Loucy (cell line): ENCODE measurements around the gene SUN1.
A peak's percentile ranks its signal among the peaks of the same experiment; 100 is the strongest.
"Not testable (repeated sequence)": the region's sequence is repeated elsewhere in the genome, so short reads cannot be mapped to it uniquely, and the experiment has no call there.

Experiments used
- H2AFZ ChIP-seq: fragments of 200-600 bp; sonication (generic); 2 replicates; pipeline ENCODE4 v1.6.0; 2016; ENCODE audit warnings: antibody characterized with exemption, mild to moderate bottlenecking, low read length, moderate library complexity
- H3F3A ChIP-seq: fragments of 200-600 bp; 2 replicates; pipeline ENCODE4 v1.6.0; 2016; ENCODE audit warnings: antibody characterized with exemption, low read depth, mild to moderate bottlenecking
- H3K27me3 ChIP-seq: fragments of 200-600 bp; sonication (generic); 2 replicates; pipeline ENCODE4 v1.6.1; 2014; ENCODE audit warnings: low read length, mild to moderate bottlenecking; ENCODE audit not compliant: insufficient read depth, poor library complexity, severe bottlenecking
- H3K36me3 ChIP-seq: fragments of 200-600 bp; sonication (generic); 2 replicates; pipeline ENCODE4 v1.6.1; 2016; ENCODE audit warnings: low read length; ENCODE audit not compliant: insufficient read depth
- H3K4me1 ChIP-seq: fragments of 200-600 bp; sonication (generic); 2 replicates; pipeline ENCODE4 v1.5.1; 2014; ENCODE audit warnings: low read length, mild to moderate bottlenecking; ENCODE audit not compliant: insufficient read depth, poor library complexity, severe bottlenecking
- H3K4me2 ChIP-seq: fragments of 200-600 bp; sonication (generic); 2 replicates; pipeline ENCODE4 v1.6.0; 2014; ENCODE audit warnings: antibody characterized with exemption, low read length, low read depth, mild to moderate bottlenecking; ENCODE audit not compliant: poor library complexity, severe bottlenecking
- H3K4me3 ChIP-seq: fragments of 200-600 bp; sonication (generic); 2 replicates; pipeline ENCODE4 v1.5.1; 2014; ENCODE audit warnings: low read length, mild to moderate bottlenecking, mixed read lengths; ENCODE audit not compliant: poor library complexity, severe bottlenecking
- H3K79me2 ChIP-seq: fragments of 200-600 bp; sonication (generic); 2 replicates; pipeline ENCODE4 v1.6.1; 2014; ENCODE audit warnings: low read length; ENCODE audit not compliant: insufficient read depth
- H3K9ac ChIP-seq: fragments of 200-600 bp; sonication (generic); 2 replicates; pipeline ENCODE4 v1.6.0; 2014; ENCODE audit warnings: mild to moderate bottlenecking, low read depth, low read length, moderate library complexity; ENCODE audit not compliant: poor library complexity, severe bottlenecking
- H3K9me2 ChIP-seq: fragments of 200-600 bp; sonication (generic); replicated peaks from 2 replicates; pipeline ENCODE4 v1.6.1; 2016; ENCODE audit warnings: low read depth, low read length, mixed read lengths
- H3K9me3 ChIP-seq: fragments of 200-600 bp; sonication (generic); 2 replicates; pipeline ENCODE4 v1.6.1; 2014; ENCODE audit warnings: mild to moderate bottlenecking, antibody characterized with exemption, low read length, low read depth; ENCODE audit not compliant: insufficient read depth
- H4K20me1 ChIP-seq: fragments of 200-600 bp; sonication (generic); 2 replicates; pipeline ENCODE4 v1.6.0; 2014; ENCODE audit warnings: antibody characterized with exemption, low read length, mild to moderate bottlenecking; ENCODE audit not compliant: insufficient read depth, poor library complexity, severe bottlenecking
- EZH2phosphoT487 ChIP-seq: fragments of 200-600 bp; IDR thresholded peaks from 2 replicates; pipeline ENCODE4 v1.6.1; 2018; ENCODE audit warnings: antibody characterized with exemption, mild to moderate bottlenecking, moderate library complexity, borderline replicate concordance
- TF ChIP-seq, protein P1 (sequence below): fragments of 200-600 bp; sonication (generic); conservative IDR thresholded peaks from 2 replicates; pipeline ENCODE4 v1.5.1; 2014; ENCODE audit warnings: mild to moderate bottlenecking, antibody characterized with exemption, low read length

The SUN1 gene

GRCh38 chr7:923108-924041 is 91.1 kb downstream of the SUN1 start:
- Histone ChIP-seq H3K27me3 (no peaks in the 10 kb centered on the region), H3K9me2 (no peaks in the 10 kb centered on the region), H3K36me3 (no peaks in the 10 kb centered on the region), H3K9me3 (no peaks in the 10 kb centered on the region), H3K4me2 (peak overlapping the region; percentile 94), H3F3A (no peaks in the 10 kb centered on the region), H3K4me3 (peak overlapping the region; percentile 86), H4K20me1 (no peaks in the 10 kb centered on the region), H3K4me1 (peaks cover 40% of the 10 kb centered on the region), H2AFZ (no peak overlapping the region; the same call in 1 of the 2 replicates), H3K79me2 (peaks cover 6% of the 10 kb centered on the region; the same call in 1 of the 2 replicates), H3K9ac (peak overlapping the region; percentile 92)
- no peak for TF ChIP-seq EZH2phosphoT487
- TF ChIP-seq, protein P1, sequence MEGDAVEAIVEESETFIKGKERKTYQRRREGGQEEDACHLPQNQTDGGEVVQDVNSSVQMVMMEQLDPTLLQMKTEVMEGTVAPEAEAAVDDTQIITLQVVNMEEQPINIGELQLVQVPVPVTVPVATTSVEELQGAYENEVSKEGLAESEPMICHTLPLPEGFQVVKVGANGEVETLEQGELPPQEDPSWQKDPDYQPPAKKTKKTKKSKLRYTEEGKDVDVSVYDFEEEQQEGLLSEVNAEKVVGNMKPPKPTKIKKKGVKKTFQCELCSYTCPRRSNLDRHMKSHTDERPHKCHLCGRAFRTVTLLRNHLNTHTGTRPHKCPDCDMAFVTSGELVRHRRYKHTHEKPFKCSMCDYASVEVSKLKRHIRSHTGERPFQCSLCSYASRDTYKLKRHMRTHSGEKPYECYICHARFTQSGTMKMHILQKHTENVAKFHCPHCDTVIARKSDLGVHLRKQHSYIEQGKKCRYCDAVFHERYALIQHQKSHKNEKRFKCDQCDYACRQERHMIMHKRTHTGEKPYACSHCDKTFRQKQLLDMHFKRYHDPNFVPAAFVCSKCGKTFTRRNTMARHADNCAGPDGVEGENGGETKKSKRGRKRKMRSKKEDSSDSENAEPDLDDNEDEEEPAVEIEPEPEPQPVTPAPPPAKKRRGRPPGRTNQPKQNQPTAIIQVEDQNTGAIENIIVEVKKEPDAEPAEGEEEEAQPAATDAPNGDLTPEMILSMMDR, result no peak

DNA sequence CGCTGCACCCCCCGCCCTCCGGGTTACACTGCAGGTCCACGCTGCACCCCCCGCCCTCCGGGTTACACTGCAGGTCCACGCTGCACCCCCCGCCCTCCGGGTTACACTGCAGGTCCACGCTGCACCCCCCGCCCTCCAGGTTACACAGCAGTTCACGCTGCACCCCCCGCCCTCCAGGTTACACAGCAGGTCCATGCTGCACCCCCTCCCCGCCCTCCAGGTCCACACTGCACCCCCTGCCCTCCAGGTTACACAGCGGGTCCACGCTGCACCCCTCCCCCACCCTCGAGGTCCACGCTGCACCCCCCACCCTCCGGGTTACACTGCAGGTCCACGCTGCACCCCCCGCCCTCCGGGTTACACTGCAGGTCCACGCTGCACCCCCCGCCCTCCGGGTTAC is 91.8 kb downstream of the SUN1 start:
- peak overlapping the region; percentile 92 for H3K9ac ChIP-seq
- not testable (repeated sequence) for H3K9me2 ChIP-seq, H3K27me3 ChIP-seq, H4K20me1 ChIP-seq, H3K9me3 ChIP-seq, H3K36me3 ChIP-seq, H2AFZ ChIP-seq, H3K79me2 ChIP-seq, H3F3A ChIP-seq
- H3K4me3 ChIP-seq, result peak overlapping the region; percentile 86
- peak overlapping the region; percentile 94 for H3K4me2 ChIP-seq
- peaks cover 40% of the 10 kb centered on the region for H3K4me1 ChIP-seq
